ENCODE data around the gene WWC1. TPM values are rescaled to one million over a fixed set of nuclear protein-coding genes. Genes with fewer than 3 reads are reported as not detected.

WWC1 gene
- total RNA-seq, 1 experiment from 2014 or later, result 190 TPM

DNA sequence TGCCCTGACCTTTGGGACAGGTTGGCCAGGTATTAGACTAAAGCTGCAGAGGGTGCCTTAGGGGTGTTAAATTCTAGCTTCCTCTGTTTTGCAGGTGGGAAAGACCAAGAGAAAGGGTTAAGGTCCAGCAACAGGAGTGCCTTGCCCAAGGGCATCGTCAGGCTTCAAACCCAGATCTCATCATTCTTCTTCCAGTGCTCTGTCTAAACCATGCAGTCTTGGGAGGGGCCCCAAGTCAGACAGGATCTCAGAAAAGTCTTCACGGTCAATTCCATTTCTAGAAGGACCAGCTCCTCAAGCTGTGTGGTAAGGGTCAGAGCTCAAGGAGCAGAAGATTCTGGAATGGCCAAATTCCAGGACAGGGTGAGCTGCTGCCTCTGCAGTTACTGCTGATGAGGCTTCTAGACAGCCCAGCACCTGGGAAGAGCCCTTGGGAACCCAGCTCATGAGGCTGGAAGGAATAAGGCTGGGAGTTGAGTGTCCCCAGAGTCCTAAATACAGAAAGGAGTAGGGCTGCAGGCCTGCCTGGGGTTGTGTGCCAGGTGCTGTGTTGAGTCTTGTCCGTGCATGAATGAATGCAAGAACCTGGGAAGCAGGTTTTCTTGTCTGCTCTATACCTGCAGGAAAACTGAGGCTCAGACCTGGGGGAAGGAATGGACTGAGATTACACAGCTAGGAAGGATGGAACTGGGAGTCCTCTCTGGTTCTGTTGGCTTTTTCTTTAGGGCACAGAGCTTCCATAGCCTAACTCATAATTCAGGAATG is 69.3 kb downstream of the WWC1 start:
- CTCF ChIA-PET, result interaction anchor here (0.6 to 6.7 kb wide), 5 partner anchors 13 to 41 kb away, joined by 3 to 38 read pairs (median 6); no protein-coding TSS in a partner anchor
- no peak for DNase-seq
- Mint-ChIP-seq H3K27ac (ENCODE audit: unreplicated experiment) (peak overlapping the region; percentile 46), H3K4me1 (ENCODE audit: low read depth, unreplicated experiment) (peaks cover 97% of the 10 kb centered on the region), H3K36me3 (ENCODE audit: insufficient read depth, unreplicated experiment) (peaks cover 28% of the 10 kb centered on the region), H3K9me3 (ENCODE audit: low read depth, unreplicated experiment) (no peaks in the 10 kb centered on the region), H3K27me3 (ENCODE audit: unreplicated experiment) (no peaks in the 10 kb centered on the region), H3K4me3 (ENCODE audit: low read depth, unreplicated experiment) (no peak overlapping the region)
- TF ChIP-seq, protein P1, sequence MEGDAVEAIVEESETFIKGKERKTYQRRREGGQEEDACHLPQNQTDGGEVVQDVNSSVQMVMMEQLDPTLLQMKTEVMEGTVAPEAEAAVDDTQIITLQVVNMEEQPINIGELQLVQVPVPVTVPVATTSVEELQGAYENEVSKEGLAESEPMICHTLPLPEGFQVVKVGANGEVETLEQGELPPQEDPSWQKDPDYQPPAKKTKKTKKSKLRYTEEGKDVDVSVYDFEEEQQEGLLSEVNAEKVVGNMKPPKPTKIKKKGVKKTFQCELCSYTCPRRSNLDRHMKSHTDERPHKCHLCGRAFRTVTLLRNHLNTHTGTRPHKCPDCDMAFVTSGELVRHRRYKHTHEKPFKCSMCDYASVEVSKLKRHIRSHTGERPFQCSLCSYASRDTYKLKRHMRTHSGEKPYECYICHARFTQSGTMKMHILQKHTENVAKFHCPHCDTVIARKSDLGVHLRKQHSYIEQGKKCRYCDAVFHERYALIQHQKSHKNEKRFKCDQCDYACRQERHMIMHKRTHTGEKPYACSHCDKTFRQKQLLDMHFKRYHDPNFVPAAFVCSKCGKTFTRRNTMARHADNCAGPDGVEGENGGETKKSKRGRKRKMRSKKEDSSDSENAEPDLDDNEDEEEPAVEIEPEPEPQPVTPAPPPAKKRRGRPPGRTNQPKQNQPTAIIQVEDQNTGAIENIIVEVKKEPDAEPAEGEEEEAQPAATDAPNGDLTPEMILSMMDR (IDR thresholded peaks at IDR 0.05; ENCODE audit: unreplicated experiment), result no peak
- BruUV-seq (replicated peaks), result no TSS peak
- intact Hi-C loops (cut with micrococcal nuclease; ENCODE audit: unreplicated experiment), result no loop called here

DNA sequence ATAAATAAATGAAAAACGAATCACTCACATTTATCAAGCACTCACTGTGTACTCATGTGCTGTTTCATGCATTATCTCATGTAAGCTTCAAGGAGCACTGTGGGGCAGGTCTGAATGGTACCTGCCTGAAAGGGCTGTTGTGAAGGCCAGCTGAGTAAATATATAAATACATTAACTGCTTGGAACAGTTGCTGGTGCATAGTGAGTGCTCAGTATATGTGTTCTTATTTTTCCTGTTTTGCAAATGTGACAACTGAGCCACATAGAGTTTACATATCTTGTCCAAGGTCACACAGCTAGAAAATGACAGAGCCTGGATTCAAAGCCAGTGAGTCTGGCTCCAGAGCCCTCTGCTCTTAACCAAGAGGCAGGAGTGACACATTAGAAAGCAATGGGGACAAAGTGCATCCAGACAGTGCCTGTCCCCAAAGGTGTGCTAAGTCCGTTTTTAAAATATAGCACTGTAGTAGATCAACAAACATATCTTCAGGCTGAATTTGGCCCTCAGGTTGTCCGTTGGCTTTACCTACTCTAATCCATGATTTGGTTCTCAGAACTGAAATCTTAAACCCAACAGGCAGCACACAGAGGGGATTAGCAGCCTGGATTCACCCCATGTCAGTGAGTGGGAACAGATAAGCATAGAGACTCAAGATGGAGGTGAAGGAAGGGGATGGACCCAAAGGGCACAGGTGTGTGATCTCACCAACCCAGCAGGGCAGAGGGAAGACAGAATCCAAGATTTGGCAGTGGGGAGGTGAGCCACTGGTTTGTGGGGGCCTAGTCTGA is 70.8 kb downstream of the WWC1 start:
- Mint-ChIP-seq H3K9me3 (ENCODE audit: low read depth, unreplicated experiment) (no peaks in the 10 kb centered on the region), H3K4me1 (ENCODE audit: low read depth, unreplicated experiment) (peaks cover 94% of the 10 kb centered on the region), H3K36me3 (ENCODE audit: insufficient read depth, unreplicated experiment) (peaks cover 38% of the 10 kb centered on the region), H3K4me3 (ENCODE audit: low read depth, unreplicated experiment) (peak overlapping the region; percentile 57), H3K27ac (ENCODE audit: unreplicated experiment) (peak overlapping the region; percentile 97), H3K27me3 (ENCODE audit: unreplicated experiment) (no peaks in the 10 kb centered on the region)
- BruUV-seq (replicated peaks), result no TSS peak
- TF ChIP-seq, protein P1 (IDR thresholded peaks at IDR 0.05; ENCODE audit: unreplicated experiment), result no peak
- intact Hi-C loops (cut with micrococcal nuclease; ENCODE audit: unreplicated experiment), result no loop called here
- DNase-seq, result no peak
- CTCF ChIA-PET, result interaction anchor here (6.7 kb wide), 1 partner anchor 14 kb away, joined by 38 read pairs; no protein-coding TSS in a partner anchor

DNA sequence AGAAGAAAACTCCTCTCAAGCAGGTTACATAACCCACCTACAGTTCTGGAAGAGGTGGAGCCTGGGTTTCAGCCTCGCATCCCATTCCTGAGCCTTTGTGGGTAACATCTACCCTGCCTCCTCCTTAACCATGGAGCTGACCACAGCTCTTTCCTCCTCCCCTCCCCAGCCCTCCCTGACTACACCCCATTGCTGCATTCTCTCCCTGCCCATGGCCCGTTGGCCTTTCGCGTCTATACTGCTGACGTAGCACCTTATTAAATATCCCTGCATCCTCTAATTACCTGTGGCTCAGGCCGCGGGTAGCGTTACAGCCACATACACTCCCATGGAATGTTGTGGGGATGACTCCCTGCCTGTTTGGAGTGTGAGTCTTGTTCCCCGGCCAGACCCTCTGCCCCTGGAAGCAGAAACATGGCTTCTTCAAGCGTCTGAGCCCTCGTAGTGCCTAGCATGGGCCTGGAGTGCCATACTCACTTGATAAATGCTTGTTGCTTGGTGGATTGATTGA is 72.8 kb downstream of the WWC1 start:
- Mint-ChIP-seq H3K9me3 (ENCODE audit: low read depth, unreplicated experiment) (no peaks in the 10 kb centered on the region), H3K36me3 (ENCODE audit: insufficient read depth, unreplicated experiment) (peaks cover 46% of the 10 kb centered on the region), H3K4me1 (ENCODE audit: low read depth, unreplicated experiment) (peaks cover 75% of the 10 kb centered on the region), H3K27ac (ENCODE audit: unreplicated experiment) (peak overlapping the region; percentile 72), H3K27me3 (ENCODE audit: unreplicated experiment) (no peaks in the 10 kb centered on the region), H3K4me3 (ENCODE audit: low read depth, unreplicated experiment) (peak overlapping the region; percentile 49)
- TF ChIP-seq, protein P1 (IDR thresholded peaks at IDR 0.05; ENCODE audit: unreplicated experiment), result no peak
- peak; percentile 21 for DNase-seq
- CTCF ChIA-PET, result interaction anchor here (1.0 to 6.7 kb wide), 10 partner anchors 10 to 95 kb away, joined by 3 to 38 read pairs (median 6); no protein-coding TSS in a partner anchor
- intact Hi-C loops (cut with micrococcal nuclease; ENCODE audit: unreplicated experiment), result loop anchor here (2.0 kb wide), 3 partner anchors 15 to 69 kb away; no protein-coding TSS in a partner anchor
- no TSS peak for BruUV-seq (replicated peaks)

DNA sequence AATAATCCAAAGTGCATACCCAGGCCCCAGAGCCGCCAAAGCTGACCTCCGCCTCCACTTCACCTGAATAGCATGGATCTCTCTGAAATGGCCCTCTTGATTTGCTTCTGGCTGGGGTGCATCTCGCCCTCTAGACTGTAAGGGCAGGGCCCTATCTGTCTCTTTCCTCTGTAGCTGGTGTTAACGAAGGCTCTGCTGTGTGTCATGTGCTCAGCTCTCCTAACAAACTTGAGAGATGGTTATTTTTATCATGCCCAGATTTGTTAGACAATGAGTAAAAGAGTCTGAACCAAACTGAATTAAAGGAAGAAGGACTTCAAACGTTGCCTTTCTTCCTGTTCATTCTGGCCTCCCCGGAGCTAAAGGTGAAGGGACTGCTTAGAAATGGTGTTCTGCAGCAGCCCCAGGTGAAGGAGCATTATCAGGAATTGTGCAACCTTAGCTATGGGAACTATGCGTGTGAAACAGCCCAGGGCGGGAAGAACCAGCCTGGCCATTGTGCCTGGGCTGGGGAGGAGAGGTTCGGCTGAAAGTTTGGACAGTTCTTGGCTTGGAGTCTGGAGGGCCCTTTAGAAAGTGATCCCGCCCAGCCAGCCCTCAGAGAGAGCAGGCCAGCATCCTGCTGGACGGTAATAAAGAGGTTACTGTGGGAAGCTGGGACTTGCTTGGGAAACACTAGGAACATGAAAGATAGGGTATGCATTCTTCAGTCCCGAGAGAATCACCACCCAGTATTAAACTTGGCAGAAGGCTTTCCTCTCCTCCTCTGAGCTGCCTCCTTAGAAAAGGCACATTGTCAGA is 73.5 kb downstream of the WWC1 start:
- Mint-ChIP-seq H3K27me3 (ENCODE audit: unreplicated experiment) (no peaks in the 10 kb centered on the region), H3K36me3 (ENCODE audit: insufficient read depth, unreplicated experiment) (peaks cover 49% of the 10 kb centered on the region), H3K4me3 (ENCODE audit: low read depth, unreplicated experiment) (peak overlapping the region; percentile 49), H3K27ac (ENCODE audit: unreplicated experiment) (peak overlapping the region; percentile 72), H3K4me1 (ENCODE audit: low read depth, unreplicated experiment) (peaks cover 71% of the 10 kb centered on the region), H3K9me3 (ENCODE audit: low read depth, unreplicated experiment) (no peaks in the 10 kb centered on the region)
- BruUV-seq (replicated peaks), result no TSS peak
- DNase-seq, result peak; percentile 66
- intact Hi-C loops (cut with micrococcal nuclease; ENCODE audit: unreplicated experiment), result loop anchor here (1.0 to 2.0 kb wide), 5 partner anchors 16 to 95 kb away; no protein-coding TSS in a partner anchor
- TF ChIP-seq, protein P1 (IDR thresholded peaks at IDR 0.05; ENCODE audit: unreplicated experiment), result no peak
- CTCF ChIA-PET, result interaction anchor here (1.0 to 6.7 kb wide), 13 partner anchors 11 to 95 kb away, joined by 3 to 38 read pairs (median 5); no protein-coding TSS in a partner anchor

Measured in Calu3 (cell line).